Heart right ventricle (tissue), 16 donors: Measurements from ENCODE around the gene HSH2D. TPM values are rescaled to one million over a fixed set of nuclear protein-coding genes. Genes with fewer than 3 reads are reported as not detected.

ENCODE experiments used
- ATAC-seq, 8 donors: fragments of 200-7000 bp; cut with Tn5 transposase; one replicate each; pipeline ENCODE4 v1.9.1; 2020; ENCODE audit warnings: mild to moderate bottlenecking in 8 of 8, moderate library complexity in 8 of 8, moderate number of reproducible peaks in 1 of 8
- DNase-seq, 2 donors: peaks; one replicate each; pipeline ENCODE4 v3.0.0-alpha.2; 2020
- H3K27ac ChIP-seq, 10 donors: fragments of 200-600 bp; sonication (generic) in 2 of 10; one replicate each; pipeline versions ENCODE4 v1.5.0 to v1.8.0; 2020 to 2022; ENCODE audit warnings: mild to moderate bottlenecking in 3 of 10
- H3K27me3 ChIP-seq, 7 donors: fragments of 200-600 bp; one replicate each; pipeline ENCODE4 v1.8.0; 2021 to 2022; ENCODE audit warnings: mild to moderate bottlenecking in 2 of 7
- H3K36me3 ChIP-seq, 9 donors: fragments of 200-600 bp; sonication (generic) in 1 of 9; one replicate each; pipeline versions ENCODE4 v1.5.0 to v1.8.0; 2020 to 2022; ENCODE audit warnings: mild to moderate bottlenecking in 2 of 9
- H3K4me1 ChIP-seq, 9 donors: fragments of 200-600 bp; sonication (generic) in 1 of 9; one replicate each; pipeline versions ENCODE4 v1.5.0 to v1.8.0; 2020 to 2022; ENCODE audit warnings: mild to moderate bottlenecking in 4 of 9
- H3K4me3 ChIP-seq, 10 donors: fragments of 200-600 bp; sonication (generic) in 2 of 10; one replicate each; pipeline versions ENCODE4 v1.5.0 to v1.8.0; 2020 to 2022; ENCODE audit warnings: mild to moderate bottlenecking in 7 of 10, moderate library complexity in 2 of 10
- H3K9me3 ChIP-seq, 11 donors: fragments of 200-600 bp in 10 of 11; sonication (generic) in 2 of 11; one replicate each; pipeline versions ENCODE4 v1.5.0 to v1.8.0; 2013 to 2022; ENCODE audit warnings: mild to moderate bottlenecking in 2 of 11, control low read depth in 1 of 11, moderate library complexity in 1 of 11
- CTCF ChIP-seq, 9 donors: fragments of 200-600 bp; sonication (generic) in 2 of 9; IDR thresholded peaks; one replicate each; pipeline versions ENCODE4 v1.5.0 to v1.8.0; 2021 to 2022; ENCODE audit warnings: antibody characterized with exemption in 9 of 9, mild to moderate bottlenecking in 5 of 9, moderate library complexity in 1 of 9
- WGBS, 2 donors: extraction: QIAGEN DNeasy Blood & Tissue Kit; methylation state at CpG; one replicate each; pipeline ENCODE4 v1.1.7; 2013; ENCODE audit warnings: inconsistent platforms in 1 of 2; 5-methylcytosine and 5-hydroxymethylcytosine counted together
- intact Hi-C, 10 donors: fragments of 100-400 bp; cut with DNase I; formaldehyde crosslinking; loops; one replicate each; pipeline versions ENCODE4 v1.11.1 to v1.14.2; 2022
- polyA plus RNA-seq, 2 donors: library from polyadenylated mRNA; stranded (reverse); fragments of 200-250 nt; gene quantifications; one replicate each; pipeline ENCODE4 v1.2.3, GENCODE V29; 2013
- total RNA-seq, 10 donors: library from RNA; stranded (reverse); fragmentation: NEBNext Ultra II Directional in 3 of 10; extraction: Animal tissue kit (Norgen Biotek cat#: 25700) in 3 of 10; gene quantifications; one replicate each; pipeline versions ENCODE4 v1.2.1 to v1.2.4, GENCODE V29; 2021 to 2023
- donor health status: Arrhythmogenic right ventricular cardiomyopathy.
- donor health status: ischemic (EF 13 %, LVEDD 7.1; RV severe dilation, severe dysfunction).
- donor health status: healthy with polysubstance abuse.
- donor health status: DM: no; HTN: yes; CAD: no.
- donor health status: DM: no; HTN: no; CAD: no.
- donor health status: ischemic (EF 25% LVEDD 6.9; RV normal size, moderate dysfunction).
- donor health status: ischemic (EF 25% LVEDD 5.7; RV mildly dilated, moderate dysfunction).
- donor health status: healthy.
- donor health status: DM: yes; HTN: yes; CAD: no.
- donor health status: Ischemic cardiomyopathy.
- donor health status: ischemic (EF 35%, LVEDD 5.7; RV mildly dilated, moderate dysfunction).
- donor health status: nonischemic (EF 11% LVEDD 7.7; RV severe dilation, severe dysfunction).
- donor health status: DM: yes; HTN: yes; CAD: no.
- donor health status: PGD.
- donor health status: ischemic (EF 29% LVEDD 5.4; RV normal size, mild dysfunction).
- donor health status: nonischemic (EF 23%, LVEDD 6.1; RV moderate dilation, normal function).

HSH2D gene
- total and polyA plus RNA-seq, 12 donors = 0.16 to 2.0 (median 0.51) TPM; not detected in 2

- ATAC-seq = no peak
- Histone ChIP-seq H3K4me3 (peak overlapping the region in 2 of 10 donors; percentile 15 to 49), H3K27ac (peak overlapping the region in 2 of 10 donors; percentile 40 to 86), H3K9me3 (no peaks in the 10 kb centered on the region), H3K4me1 (peaks cover 0 to 73% (median 0%) of the 10 kb centered on the region in 9 donors), H3K36me3 (no peaks in the 10 kb centered on the region), H3K27me3 (peaks cover 0 to 19% (median 11%) of the 10 kb centered on the region in 7 donors)
- TF ChIP-seq CTCF (IDR thresholded peaks at IDR 0.05) = no peak
- intact Hi-C loops = no loop called here
- no peak for DNase-seq
- WGBS, 2 donors = 73 to 82% methylated on average over 1 of the region's 1 CpG
Measured at GRCh38 chr19:16144216-16144581, 714 bp downstream of the HSH2D start.

- H3K27me3 ChIP-seq = peaks cover 0 to 19% (median 11%) of the 10 kb centered on the region in 7 donors
- ATAC-seq (no peak), DNase-seq (no peak)
- TF ChIP-seq CTCF (IDR thresholded peaks at IDR 0.05) = no peak
- H3K9me3 ChIP-seq = no peaks in the 10 kb centered on the region
- no peaks in the 10 kb centered on the region for H3K36me3 ChIP-seq
- peak overlapping the region in 1 of 10 donors; percentile 49 for H3K4me3 ChIP-seq
- 72 to 82% methylated on average over 5 of the region's 5 CpGs for WGBS, 2 donors
- peaks cover 0 to 76% (median 0%) of the 10 kb centered on the region in 9 donors for H3K4me1 ChIP-seq
- intact Hi-C loops = no loop called here
- H3K27ac ChIP-seq = peak overlapping the region in 1 of 10 donors; percentile 29
Measured at GRCh38 chr19:16146112-16146511, 2.6 kb downstream of the HSH2D start.

- Histone ChIP-seq H3K36me3 (peaks cover 0 to 6% (median 0%) of the 10 kb centered on the region in 9 donors), H3K4me3 (no peak overlapping the region), H3K27me3 (peaks cover 0 to 16% (median 7%) of the 10 kb centered on the region in 7 donors), H3K9me3 (no peaks in the 10 kb centered on the region), H3K4me1 (peaks cover 0 to 55% (median 0%) of the 10 kb centered on the region in 9 donors), H3K27ac (peak overlapping the region in 1 of 10 donors; percentile 86)
- TF ChIP-seq CTCF (IDR thresholded peaks at IDR 0.05) = no peak
- ATAC-seq (no peak), DNase-seq (no peak)
- 68 to 69% methylated on average over 8 of the region's 8 CpGs for WGBS, 2 donors
- intact Hi-C loops = no loop called here
Measured at GRCh38 chr19:16148443-16149229, 5.2 kb downstream of the HSH2D start.

DNA sequence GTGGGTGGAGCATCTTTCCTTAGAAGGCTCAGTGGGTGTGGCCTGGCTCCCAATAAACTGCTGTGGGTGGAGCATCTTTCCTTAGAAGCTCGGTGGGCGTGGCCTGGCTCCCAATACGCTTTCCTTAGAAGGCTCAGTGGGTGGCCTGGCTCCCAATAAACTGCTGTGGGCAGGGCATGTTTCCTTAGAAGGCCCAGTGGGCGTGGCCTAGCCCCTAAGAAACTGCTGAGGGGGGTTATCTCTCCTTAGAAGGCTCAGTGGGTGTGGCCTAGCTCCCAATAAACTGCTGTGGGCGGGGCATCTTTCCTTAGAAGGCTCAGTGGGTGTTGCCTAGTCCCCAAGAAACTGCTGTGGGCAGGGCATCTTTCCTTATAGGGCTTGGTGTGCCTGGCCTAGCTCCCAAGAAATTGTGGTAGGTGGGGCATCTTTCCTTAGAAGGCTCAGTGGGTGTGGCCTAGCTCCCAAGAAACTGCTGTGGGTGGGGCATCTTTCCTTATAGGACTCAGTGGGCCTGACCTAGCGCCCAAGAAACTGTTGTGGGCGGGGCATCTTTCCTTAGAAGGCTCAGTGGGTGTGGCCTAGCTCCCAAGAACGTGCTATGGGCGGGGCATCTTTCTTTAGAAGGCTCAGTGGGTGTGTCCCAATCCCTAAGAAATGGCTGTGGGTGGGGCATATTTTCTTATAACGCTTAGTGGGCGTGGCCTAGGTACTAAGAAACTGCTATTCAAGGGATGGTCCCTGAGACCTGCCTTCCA is 10.3 kb downstream of the HSH2D start:
- H3K27me3 ChIP-seq = no peaks in the 10 kb centered on the region
- no peak for TF ChIP-seq CTCF (IDR thresholded peaks at IDR 0.05)
- peaks cover 0 to 10% (median 0%) of the 10 kb centered on the region in 9 donors for H3K36me3 ChIP-seq
- intact Hi-C loops = no loop called here
- no peak overlapping the region for H3K27ac ChIP-seq
- 83% methylated on average over 11 of the region's 11 CpGs for WGBS, 2 donors
- DNase-seq (no peak), ATAC-seq (no peak)
- no peaks in the 10 kb centered on the region for H3K9me3 ChIP-seq
- H3K4me1 ChIP-seq = peaks cover 0 to 31% (median 0%) of the 10 kb centered on the region in 9 donors
- H3K4me3 ChIP-seq = no peak overlapping the region
